Neural progenitor cell (in vitro differentiated cells): ENCODE measurements around the gene COQ7.

ENCODE experiments used
- CTCF ChIP-seq: fragments of 200-600 bp; sonication (generic); IDR thresholded peaks from 2 replicates; pipeline ENCODE4 v1.5.1; 2017; ENCODE audit warnings: antibody characterized with exemption, mild to moderate bottlenecking
- EZH2 ChIP-seq: fragments of 200-600 bp; sonication (generic); IDR thresholded peaks from 2 replicates; pipeline ENCODE4 v1.6.1; 2017; ENCODE audit warnings: antibody characterized with exemption, mild to moderate bottlenecking, moderate library complexity
- EZH2phosphoT487 ChIP-seq: fragments of 200-600 bp; sonication (generic); IDR thresholded peaks from 2 replicates; pipeline ENCODE4 v1.6.1; 2017; ENCODE audit warnings: antibody characterized with exemption

- TF ChIP-seq EZH2 (no peak), CTCF (no peak), EZH2phosphoT487 (no peak)
These were observed 446 bp upstream of the COQ7 start for GRCh38 chr16:19066988-19067348.
